Testis (tissue), 2 donors: ENCODE results near the gene ARHGEF25.

Experiments used
- POLR2A ChIP-seq: fragments of 450-650 bp; IDR thresholded peaks from one replicate; pipeline ENCODE4 v1.6.1; 2017; ENCODE audit warnings: antibody characterized with exemption, mild to moderate bottlenecking, moderate library complexity
- TF ChIP-seq, protein P1 (sequence below), 3 experiments: fragments of 450-650 bp in 2 of 3; fragments of 200-600 bp in 1 of 3; sonication (generic) in 1 of 3; IDR thresholded peaks; one replicate each; pipeline ENCODE4 v1.5.1; 2016 to 2019; ENCODE audit warnings: antibody characterized with exemption in 3 of 3, mild to moderate bottlenecking in 2 of 3, moderate library complexity in 1 of 3

DNA sequence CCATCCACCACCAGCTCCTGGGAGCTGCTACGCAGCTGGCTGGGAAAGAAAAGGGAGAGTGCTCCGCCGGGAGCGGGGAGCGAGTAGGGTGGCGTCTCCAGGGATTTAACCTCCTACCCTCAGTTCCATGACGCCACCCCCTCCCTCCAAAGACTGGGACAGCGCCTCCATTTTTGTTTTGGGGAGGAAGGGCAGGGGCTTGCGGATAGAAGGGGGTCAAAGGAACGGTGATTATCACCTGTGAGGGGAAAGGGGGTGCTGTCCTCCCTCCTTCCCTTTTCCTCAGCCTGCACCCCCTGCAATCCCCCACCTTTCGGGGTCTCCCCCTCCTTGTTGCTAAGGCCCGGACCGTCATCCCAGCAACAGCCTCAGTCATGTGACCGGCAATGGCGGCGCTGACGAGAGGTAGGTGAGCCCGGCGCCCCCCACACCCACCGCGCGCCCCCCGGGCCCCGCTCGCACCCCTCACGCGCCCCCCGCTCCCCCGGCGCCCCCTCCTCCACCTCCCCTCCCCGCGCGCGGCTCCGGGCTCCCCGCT is 6.7 kb upstream of the ARHGEF25 start, which contains the start of gene DTX3:
- TF ChIP-seq, protein P1, sequence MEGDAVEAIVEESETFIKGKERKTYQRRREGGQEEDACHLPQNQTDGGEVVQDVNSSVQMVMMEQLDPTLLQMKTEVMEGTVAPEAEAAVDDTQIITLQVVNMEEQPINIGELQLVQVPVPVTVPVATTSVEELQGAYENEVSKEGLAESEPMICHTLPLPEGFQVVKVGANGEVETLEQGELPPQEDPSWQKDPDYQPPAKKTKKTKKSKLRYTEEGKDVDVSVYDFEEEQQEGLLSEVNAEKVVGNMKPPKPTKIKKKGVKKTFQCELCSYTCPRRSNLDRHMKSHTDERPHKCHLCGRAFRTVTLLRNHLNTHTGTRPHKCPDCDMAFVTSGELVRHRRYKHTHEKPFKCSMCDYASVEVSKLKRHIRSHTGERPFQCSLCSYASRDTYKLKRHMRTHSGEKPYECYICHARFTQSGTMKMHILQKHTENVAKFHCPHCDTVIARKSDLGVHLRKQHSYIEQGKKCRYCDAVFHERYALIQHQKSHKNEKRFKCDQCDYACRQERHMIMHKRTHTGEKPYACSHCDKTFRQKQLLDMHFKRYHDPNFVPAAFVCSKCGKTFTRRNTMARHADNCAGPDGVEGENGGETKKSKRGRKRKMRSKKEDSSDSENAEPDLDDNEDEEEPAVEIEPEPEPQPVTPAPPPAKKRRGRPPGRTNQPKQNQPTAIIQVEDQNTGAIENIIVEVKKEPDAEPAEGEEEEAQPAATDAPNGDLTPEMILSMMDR (IDR thresholded peaks at IDR 0.05): no peak
- TF ChIP-seq POLR2A: no peak
